Esophagus squamous epithelium (tissue), 5 donors: Measurements from ENCODE around the gene AKIRIN1. TPM values are rescaled to one million over a fixed set of nuclear protein-coding genes. Genes with fewer than 3 reads are reported as not detected.
"Not testable (repeated sequence)": the region's sequence is repeated elsewhere in the genome, so short reads cannot be mapped to it uniquely, and the experiment has no call there.

ENCODE experiments used
- DNase-seq: peaks from one replicate; lab custom pipeline; 2025; lab: John Stamatoyannopoulos, UW
- H3K27ac ChIP-seq, 4 donors: fragments of 200-600 bp; sonication (generic); one replicate each; pipeline ENCODE4 v1.5.1; 2016 to 2019; ENCODE audit warnings: mild to moderate bottlenecking in 1 of 4
- H3K27me3 ChIP-seq, 4 donors: fragments of 200-600 bp; sonication (generic); 1 replicate in 3 of 4; 2 replicates in 1 of 4; pipeline versions ENCODE4 v1.5.1 to v1.6.0; 2017 to 2021; ENCODE audit warnings: antibody characterized with exemption in 1 of 4
- H3K36me3 ChIP-seq, 3 donors: fragments of 200-600 bp; sonication (generic); one replicate each; pipeline ENCODE4 v1.5.1; 2016 to 2019
- H3K4me1 ChIP-seq, 3 donors: fragments of 200-600 bp; sonication (generic); one replicate each; pipeline ENCODE4 v1.5.1; 2017 to 2019
- H3K4me3 ChIP-seq, 4 donors: fragments of 200-600 bp; sonication (generic); 1 replicate in 3 of 4; 2 replicates in 1 of 4; pipeline ENCODE4 v1.5.1; 2016 to 2019; ENCODE audit warnings: mild to moderate bottlenecking in 2 of 4, moderate library complexity in 1 of 4
- H3K9me3 ChIP-seq, 3 donors: fragments of 200-600 bp; sonication (generic); one replicate each; pipeline ENCODE4 v1.5.1; 2016 to 2019
- POLR2A ChIP-seq, 4 donors: fragments of 450-650 bp; IDR thresholded peaks; one replicate each; pipeline ENCODE4 v1.6.1; 2017; ENCODE audit warnings: antibody characterized with exemption in 4 of 4, mild to moderate bottlenecking in 4 of 4, moderate library complexity in 3 of 4
- WGBS, 2 donors: methylation state at CpG; one replicate each; pipeline ENCODE4 v1.1.5; 2018; 5-methylcytosine and 5-hydroxymethylcytosine counted together
- intact Hi-C: fragments of 100-400 bp; cut with DNase I; formaldehyde crosslinking; loops from one replicate; pipeline ENCODE4 v1.15.0; 2022
- small RNA-seq, 4 donors: library from RNA; depleted of rRNA; stranded (forward); fragments of <200 nt; gene quantifications; one replicate each; pipeline ENCODE3, GENCODE V24; 2016
- total RNA-seq, 4 donors: library from RNA; depleted of rRNA; stranded (reverse); fragments of >200 nt; gene quantifications; one replicate each; pipeline ENCODE4 v1.1.0, GENCODE V29; 2016
- TF ChIP-seq, protein P1 (sequence below), 6 experiments: fragments of 450-650 bp in 4 of 6; fragments of 200-600 bp in 2 of 6; sonication (generic) in 2 of 6; IDR thresholded peaks; one replicate each; pipeline ENCODE4 v1.5.1; 2016 to 2019; ENCODE audit warnings: antibody characterized with exemption in 6 of 6, mild to moderate bottlenecking in 4 of 6, moderate library complexity in 4 of 6
- donor health status: DM: yes; HTN: yes; CAD: no.

Gene AKIRIN1
- total RNA-seq, 4 donors from 2014 or later = 23.5 to 30.0 (median 27.1) TPM

DNA sequence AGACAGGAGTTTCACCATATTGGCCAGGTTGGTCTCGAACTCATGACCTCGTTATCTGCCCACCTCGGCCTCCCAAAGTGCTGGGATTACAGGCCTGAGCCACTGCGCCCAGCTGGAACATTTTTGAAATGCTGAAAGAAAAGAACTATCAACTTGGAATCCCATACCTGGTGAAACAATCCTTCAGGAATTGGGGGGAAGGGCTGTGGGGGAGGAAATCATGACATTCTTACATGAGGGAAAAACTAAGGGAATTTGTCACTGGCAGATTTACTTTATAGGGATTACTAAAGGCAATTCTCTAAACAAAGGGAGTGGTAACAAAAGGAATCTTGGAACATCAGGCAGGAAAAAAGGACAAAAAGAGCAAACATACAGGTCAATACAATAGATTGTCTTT, 60.9 kb downstream of the AKIRIN1 start:
- no peak for DNase-seq
- intact Hi-C loops = no loop called here
- Histone ChIP-seq H3K36me3 (peaks cover 0 to 18% (median 0%) of the 10 kb centered on the region in 3 donors), H3K4me3 (no peak overlapping the region), H3K27me3 (no peaks in the 10 kb centered on the region), H3K4me1 (peaks cover 0 to 7% (median 5%) of the 10 kb centered on the region in 3 donors), H3K9me3 (no peaks in the 10 kb centered on the region), H3K27ac (no peak overlapping the region)
- no peak for TF ChIP-seq POLR2A (IDR thresholded peaks at IDR 0.05)
- TF ChIP-seq, protein P1, sequence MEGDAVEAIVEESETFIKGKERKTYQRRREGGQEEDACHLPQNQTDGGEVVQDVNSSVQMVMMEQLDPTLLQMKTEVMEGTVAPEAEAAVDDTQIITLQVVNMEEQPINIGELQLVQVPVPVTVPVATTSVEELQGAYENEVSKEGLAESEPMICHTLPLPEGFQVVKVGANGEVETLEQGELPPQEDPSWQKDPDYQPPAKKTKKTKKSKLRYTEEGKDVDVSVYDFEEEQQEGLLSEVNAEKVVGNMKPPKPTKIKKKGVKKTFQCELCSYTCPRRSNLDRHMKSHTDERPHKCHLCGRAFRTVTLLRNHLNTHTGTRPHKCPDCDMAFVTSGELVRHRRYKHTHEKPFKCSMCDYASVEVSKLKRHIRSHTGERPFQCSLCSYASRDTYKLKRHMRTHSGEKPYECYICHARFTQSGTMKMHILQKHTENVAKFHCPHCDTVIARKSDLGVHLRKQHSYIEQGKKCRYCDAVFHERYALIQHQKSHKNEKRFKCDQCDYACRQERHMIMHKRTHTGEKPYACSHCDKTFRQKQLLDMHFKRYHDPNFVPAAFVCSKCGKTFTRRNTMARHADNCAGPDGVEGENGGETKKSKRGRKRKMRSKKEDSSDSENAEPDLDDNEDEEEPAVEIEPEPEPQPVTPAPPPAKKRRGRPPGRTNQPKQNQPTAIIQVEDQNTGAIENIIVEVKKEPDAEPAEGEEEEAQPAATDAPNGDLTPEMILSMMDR (IDR thresholded peaks at IDR 0.05) = no peak
- 79 to 100% methylated on average over 2 to 4 of the region's 4 CpGs for WGBS, 2 donors

DNA sequence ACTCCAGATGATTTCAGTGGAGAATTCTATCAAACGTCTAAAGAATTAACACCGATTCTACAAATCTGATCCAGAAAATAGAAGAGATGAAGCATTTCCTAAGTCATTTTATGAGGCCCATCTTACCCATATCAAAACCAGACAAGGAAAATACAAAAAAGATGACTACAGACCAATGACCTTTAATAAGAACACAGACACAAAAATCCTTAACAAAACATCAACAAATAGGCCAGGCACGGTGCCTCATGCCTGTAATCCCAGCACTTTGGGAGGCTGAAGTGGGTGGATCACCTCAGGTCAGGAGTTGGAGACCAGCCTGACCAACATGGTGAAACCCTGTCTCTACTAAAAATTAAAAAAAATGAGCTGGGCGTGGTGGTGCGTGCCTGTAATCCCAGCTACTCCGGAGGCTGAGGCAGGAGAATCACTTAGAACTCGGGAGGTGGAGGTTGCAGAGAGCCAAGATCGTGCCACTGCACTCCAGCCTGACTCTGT, 64.2 kb downstream of the AKIRIN1 start:
- H3K27ac ChIP-seq, H3K9me3 ChIP-seq, H3K4me3 ChIP-seq, intact Hi-C loops, H3K36me3 ChIP-seq, H3K4me1 ChIP-seq, DNase-seq, H3K27me3 ChIP-seq: not testable (repeated sequence)
- 90 to 95% methylated on average over 8 of the region's 8 CpGs for WGBS, 2 donors

Small RNA genes within 50 kb of the gene (small RNA-seq; reads per million reads assigned to genes)
- 0 reads per million in 4 donors for gene RF00019

Other genes with a start within 250 kb of the AKIRIN1 start
- 10 to 100 TPM; 11.9 to 20.1 (median 17.5) TPM for gene RRAGC, start 131.5 kb upstream of the AKIRIN1 start, total RNA-seq
- 10 to 100 TPM; 22.7 to 42.0 (median 26.0) TPM for gene MYCBP, start 117.9 kb upstream of the AKIRIN1 start, total RNA-seq
- under 1 TPM in 2 of 4 donors, not detected in 2; 0.50 to 0.75 TPM for gene GJA9, start 109.7 kb upstream of the AKIRIN1 start, total RNA-seq
- gene RHBDL2, start 49.4 kb upstream of the AKIRIN1 start, total RNA-seq = 10 to 100 TPM; 11.6 to 23.0 (median 17.4) TPM
- 100 to 1,000 TPM; 300 to 496 (median 418) TPM for gene NDUFS5, start 35.1 kb downstream of the AKIRIN1 start, total RNA-seq
- gene MACF1, start 213.4 kb downstream of the AKIRIN1 start, total RNA-seq = 100 to 1,000 TPM in 2 of 4 donors, 10 to 100 TPM in 2; 82.1 to 247 (median 154) TPM